HepG2 (cell line): ENCODE data around the gene ADAMTS13. TPM values are rescaled to one million over a fixed set of nuclear protein-coding genes. Genes with fewer than 3 reads are reported as not detected.
A peak's percentile ranks its signal among the peaks of the same experiment; 100 is the strongest.

Experiments used
- ARID5B ChIP-seq: IDR thresholded peaks from 2 replicates; pipeline ENCODE4 v1.4.0; 2020; ENCODE audit warnings: mild to moderate bottlenecking, missing genetic modification reagents
- CAMTA2 ChIP-seq: sonication (generic); formaldehyde crosslinking; IDR thresholded peaks from 2 replicates; pipeline ENCODE4 v1.4.0; 2020; ENCODE audit warnings: mild to moderate bottlenecking, missing genetic modification reagents, borderline replicate concordance
- CC2D1A ChIP-seq: sonication (generic); formaldehyde crosslinking; IDR thresholded peaks from 2 replicates; pipeline ENCODE4 v1.8.1; 2023; ENCODE audit warnings: mild to moderate bottlenecking, missing genetic modification reagents
- CEBPG ChIP-seq: IDR thresholded peaks from 2 replicates; pipeline ENCODE4 v1.6.1; 2016
- CENPX ChIP-seq: sonication (generic); formaldehyde crosslinking; IDR thresholded peaks from 2 replicates; pipeline ENCODE4 v1.9.0; 2021; ENCODE audit warnings: mild to moderate bottlenecking, missing genetic modification reagents, moderate library complexity
- PPARG ChIP-seq: conservative IDR thresholded peaks from 2 replicates; pipeline ENCODE4 v1.6.1; 2016; ENCODE audit warnings: missing biosample characterization, missing genetic modification reagents
- PRDM15 ChIP-seq: sonication (generic); formaldehyde crosslinking; IDR thresholded peaks from 2 replicates; pipeline ENCODE4 v1.4.0; 2020; ENCODE audit warnings: missing genetic modification reagents
- RAD21 ChIP-seq: fragments of 450-650 bp; formaldehyde crosslinking; IDR thresholded peaks from 2 replicates; pipeline ENCODE4 v1.5.0; 2020; ENCODE audit warnings: mild to moderate bottlenecking
- RELA ChIP-seq: sonication (generic); formaldehyde crosslinking; IDR thresholded peaks from 2 replicates; pipeline ENCODE4 v1.4.0; 2020; ENCODE audit warnings: missing genetic modification reagents
- RNF2 ChIP-seq: fragments of 450-650 bp; conservative IDR thresholded peaks from 2 replicates; pipeline ENCODE4 v1.6.1; 2016; ENCODE audit warnings: low read depth
- SMYD3 ChIP-seq: sonication (generic); formaldehyde crosslinking; IDR thresholded peaks from 2 replicates; pipeline ENCODE4 v1.8.1; 2023; ENCODE audit warnings: mild to moderate bottlenecking, missing genetic modification reagents
- THAP8 ChIP-seq: sonication (generic); formaldehyde crosslinking; IDR thresholded peaks from 2 replicates; pipeline ENCODE4 v1.5.1; 2020; ENCODE audit warnings: missing genetic modification reagents, mild to moderate bottlenecking, borderline replicate concordance
- THRA ChIP-seq: sonication (generic); formaldehyde crosslinking; IDR thresholded peaks from 2 replicates; pipeline ENCODE4 v1.4.0; 2020; ENCODE audit warnings: missing genetic modification reagents, borderline replicate concordance
- ZC3H4 ChIP-seq: sonication (generic); formaldehyde crosslinking; IDR thresholded peaks from 2 replicates; pipeline ENCODE4 v1.4.0; 2020; ENCODE audit warnings: missing genetic modification reagents, borderline replicate concordance
- ZNF101 ChIP-seq: sonication (generic); formaldehyde crosslinking; IDR thresholded peaks from 2 replicates; pipeline ENCODE4 v1.4.0; 2020; ENCODE audit warnings: mild to moderate bottlenecking, low read depth, missing genetic modification reagents, borderline replicate concordance
- ZNF205 ChIP-seq: IDR thresholded peaks from 2 replicates; pipeline ENCODE4 v1.6.1; 2018; ENCODE audit warnings: missing biosample characterization, missing genetic modification reagents
- ZNF678 ChIP-seq: sonication (generic); formaldehyde crosslinking; IDR thresholded peaks from 2 replicates; pipeline ENCODE4 v1.4.0; 2020; ENCODE audit warnings: mild to moderate bottlenecking, missing genetic modification reagents
- ZNF709 ChIP-seq: sonication (generic); formaldehyde crosslinking; IDR thresholded peaks from 2 replicates; pipeline ENCODE4 v1.5.0; 2020; ENCODE audit warnings: mild to moderate bottlenecking, missing genetic modification reagents
- ZZZ3 ChIP-seq: sonication (generic); formaldehyde crosslinking; IDR thresholded peaks from 2 replicates; pipeline ENCODE4 v1.4.0; 2020; ENCODE audit warnings: missing genetic modification reagents, mild to moderate bottlenecking, borderline replicate concordance
- polyA plus RNA-seq, 8 experiments: library from polyadenylated mRNA; depleted of rRNA in 3 of 8; stranded (reverse) in 7 of 8; unstranded in 1 of 8; fragments of >200 nt; fragmentation: Illumina TruSeq in 4 of 8; extraction: Trizol in 4 of 8; gene quantifications; 2 replicates each; pipeline versions ENCODE4 v1.2.1 to v1.2.3, GENCODE V29; 2011 to 2016; ENCODE audit warnings: low read depth in 4 of 8, missing spikeins in 1 of 8, mixed read lengths in 1 of 8; ENCODE audit not compliant: insufficient read depth in 1 of 8
- total RNA-seq, 5 experiments: library from RNA; depleted of rRNA; stranded (reverse); fragments of >200 nt; fragmentation: Illumina TruSeq; extraction: Trizol; gene quantifications; 2 replicates each; pipeline ENCODE4 v1.2.3, GENCODE V29; 2016; ENCODE audit warnings: low read depth in 1 of 5

The ADAMTS13 gene
- total and polyA plus RNA-seq, 2 of the 13 experiments (the other 11 are each of a cell fraction or from before 2014, with no cell fraction given): 0.91 to 4.5 TPM

GRCh38 chr9:133417541-133418461 lies 4.4 kb upstream of the ADAMTS13 start, which contains the start of gene REXO4 (continued):
- no peak for TF ChIP-seq CENPX (CRISPR knock-in tag)
- TF ChIP-seq ZNF101 (CRISPR knock-in tag): no peak
- TF ChIP-seq CC2D1A (CRISPR knock-in tag): no peak
- no peak for TF ChIP-seq ZC3H4 (CRISPR knock-in tag)
- TF ChIP-seq ZNF678 (CRISPR knock-in tag): no peak
- peak; percentile 71 for TF ChIP-seq ARID5B (CRISPR knock-in tag)
- peak; percentile 51; the same call in 1 of the 2 replicates for TF ChIP-seq RAD21 (CRISPR knock-in tag)
- TF ChIP-seq RELA: peak; percentile 30; the same call in 1 of the 2 replicates
- peak; percentile 63; the same call in 1 of the 2 replicates for TF ChIP-seq PPARG
- TF ChIP-seq THRA (CRISPR knock-in tag): peak; percentile 75
- TF ChIP-seq SMYD3 (CRISPR knock-in tag): no peak; the same call in 1 of the 2 replicates
- no peak; the same call in 1 of the 2 replicates for TF ChIP-seq ZZZ3 (CRISPR knock-in tag)
- peak; percentile 51; the same call in 1 of the 2 replicates for TF ChIP-seq CEBPG (CRISPR knock-in tag)
- TF ChIP-seq CAMTA2 (CRISPR knock-in tag): no peak
- peak; percentile 83; the same call in 1 of the 2 replicates for TF ChIP-seq RNF2
- peak; percentile 59; the same call in 1 of the 2 replicates for TF ChIP-seq PRDM15 (CRISPR knock-in tag)
- TF ChIP-seq ZNF709 (CRISPR knock-in tag): peak; percentile 34; the same call in 1 of the 2 replicates
- TF ChIP-seq THAP8 (CRISPR knock-in tag): peak; percentile 96; the same call in 1 of the 2 replicates
- TF ChIP-seq ZNF205: peak; percentile 75
